DMS153 treated with DMSO at 0.1 percent for 48 hours (cell line): Measurements from ENCODE around the gene SLC25A47.

ENCODE experiments used
- DNase-seq: peaks from one replicate; lab custom pipeline; 2025; ENCODE audit not compliant: unreplicated experiment; lab: John Stamatoyannopoulos, UW

The SLC25A47 gene

GRCh38 chr14:100374270-100374669 is 51.1 kb downstream of the SLC25A47 start:
- DNase-seq = no peak

- DNase-seq = no peak
Observed at GRCh38 chr14:100374876-100375265, 51.7 kb downstream of the SLC25A47 start.

GRCh38 chr14:100375266-100375962 is 52.3 kb downstream of the SLC25A47 start:
- no peak for DNase-seq

- peak; percentile 29 for DNase-seq
Observed at GRCh38 chr14:100375963-100376735, 53.0 kb downstream of the SLC25A47 start, which contains the start of gene WDR25. Gene WDR25, plus strand, starts transcription at chr14:100376485.

- no peak for DNase-seq
Observed at GRCh38 chr14:100376751-100377171, 53.6 kb downstream of the SLC25A47 start.
